Measurements from ENCODE around the gene ZNF618.

GRCh38 chr9:113996531-113997001 is 120.5 kb downstream of the ZNF618 start:
- no peak for TF ChIP-seq EZH2 (IDR thresholded peaks at IDR 0.05; ENCODE audit: borderline replicate concordance)
- TF ChIP-seq EZH2phosphoT487 (IDR thresholded peaks at IDR 0.05; ENCODE audit: low read depth, severe bottlenecking, unreplicated experiment) = no peak
